Gastroesophageal sphincter (tissue), 4 donors: ENCODE data around the gene SCT. TPM values are rescaled to one million over a fixed set of nuclear protein-coding genes. Genes with fewer than 3 reads are reported as not detected.

Experiments
- ATAC-seq: fragments of 150-250 bp; one replicate; pipeline ENCODE4 v1.9.1; 2016; ENCODE audit warnings: mild to moderate bottlenecking, moderate library complexity
- H3K27ac ChIP-seq, 4 donors: fragments of 200-600 bp; sonication (generic) in 3 of 4; 1 replicate in 3 of 4; 2 replicates in 1 of 4; pipeline ENCODE4 v1.5.1; 2016 to 2019
- H3K27me3 ChIP-seq: fragments of 200-600 bp; sonication (generic); one replicate; pipeline ENCODE4 v1.5.1; 2019
- H3K36me3 ChIP-seq, 2 donors: fragments of 200-600 bp; sonication (generic); one replicate each; pipeline ENCODE4 v1.5.1; 2019; ENCODE audit warnings: control low read depth in 1 of 2
- H3K4me1 ChIP-seq, 3 donors: fragments of 200-600 bp; sonication (generic); 1 replicate in 2 of 3; 2 replicates in 1 of 3; pipeline ENCODE4 v1.5.1; 2016 to 2019; ENCODE audit warnings: control low read depth in 2 of 3
- H3K4me3 ChIP-seq, 2 donors: fragments of 200-600 bp; sonication (generic); one replicate each; pipeline ENCODE4 v1.5.1; 2019; ENCODE audit warnings: mild to moderate bottlenecking in 1 of 2, moderate library complexity in 1 of 2
- H3K9me3 ChIP-seq, 3 donors: fragments of 200-600 bp; sonication (generic); one replicate each; pipeline ENCODE4 v1.5.1; 2017 to 2019; ENCODE audit warnings: control low read depth in 2 of 3
- CTCF ChIP-seq, 4 experiments: fragments of 200-600 bp in 2 of 4; fragments of 450-650 bp in 2 of 4; sonication (generic) in 1 of 4; IDR thresholded peaks; one replicate each; pipeline ENCODE4 v1.5.1; 2017 to 2019; ENCODE audit warnings: antibody characterized with exemption in 4 of 4, mild to moderate bottlenecking in 2 of 4, moderate library complexity in 2 of 4
- EP300 ChIP-seq: sonication (generic); formaldehyde crosslinking; IDR thresholded peaks from one replicate; pipeline ENCODE4 v1.6.1; 2017; ENCODE audit warnings: antibody characterized with exemption, mild to moderate bottlenecking
- POLR2A ChIP-seq, 2 donors: fragments of 450-650 bp; IDR thresholded peaks; one replicate each; pipeline ENCODE4 v1.6.1; 2017; ENCODE audit warnings: antibody characterized with exemption in 2 of 2, mild to moderate bottlenecking in 2 of 2, moderate library complexity in 1 of 2
- POLR2AphosphoS5 ChIP-seq: sonication (generic); formaldehyde crosslinking; IDR thresholded peaks from one replicate; pipeline ENCODE4 v1.6.1; 2017; ENCODE audit warnings: antibody characterized with exemption
- WGBS, 2 donors: methylation state at CpG; one replicate each; pipeline ENCODE4 v1.1.5; 2018; ENCODE audit warnings: low coverage in 1 of 2; 5-methylcytosine and 5-hydroxymethylcytosine counted together
- total RNA-seq, 4 donors: library from RNA; depleted of rRNA; stranded (reverse); fragments of >200 nt; gene quantifications; one replicate each; pipeline ENCODE4 v1.1.0, GENCODE V29; 2016

The SCT gene
- total RNA-seq, 4 donors from 2014 or later, result not detected

DNA sequence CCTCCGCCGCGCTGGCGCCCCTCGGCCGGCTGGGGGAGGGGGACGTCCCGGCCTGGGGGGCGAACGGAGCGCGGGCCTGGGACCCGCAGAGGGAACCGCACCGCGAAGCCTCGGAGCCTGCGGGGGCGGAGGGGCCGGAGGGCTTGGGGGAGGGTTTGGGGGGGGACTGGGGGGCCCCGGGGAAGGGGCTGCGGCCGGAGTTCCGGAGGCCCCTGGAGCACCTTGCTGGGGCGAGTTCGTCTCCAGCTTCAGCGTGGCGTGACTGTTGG is 261 bp upstream of the SCT start:
- Histone ChIP-seq H3K27me3 (peaks cover 28% of the 10 kb centered on the region), H3K4me1 (peaks cover 0 to 37% (median 0%) of the 10 kb centered on the region in 3 donors), H3K27ac (no peak overlapping the region), H3K36me3 (peaks cover 0 to 20% of the 10 kb centered on the region in 2 donors), H3K4me3 (peak overlapping the region in 1 of 2 donors; percentile 16), H3K9me3 (no peaks in the 10 kb centered on the region)
- 63% methylated on average over 4 of the region's 28 CpGs; no CpG with 5 or more reads in 1 of the 2 donors for WGBS, 2 donors
- TF ChIP-seq POLR2AphosphoS5 (no peak), EP300 (no peak), POLR2A (IDR thresholded peaks at IDR 0.05) (no peak), CTCF (IDR thresholded peaks at IDR 0.05) (no peak)
- no peak for ATAC-seq

- Histone ChIP-seq H3K4me1 (peaks cover 0 to 37% (median 0%) of the 10 kb centered on the region in 3 donors), H3K27ac (no peak overlapping the region), H3K36me3 (peaks cover 0 to 28% of the 10 kb centered on the region in 2 donors), H3K27me3 (peaks cover 28% of the 10 kb centered on the region), H3K4me3 (no peak overlapping the region), H3K9me3 (no peaks in the 10 kb centered on the region)
- WGBS, 2 donors, result 58% methylated on average over 2 of the region's 22 CpGs; no CpG with 5 or more reads in 1 of the 2 donors
- TF ChIP-seq POLR2A (IDR thresholded peaks at IDR 0.05) (no peak), POLR2AphosphoS5 (no peak), CTCF (IDR thresholded peaks at IDR 0.05) (no peak), EP300 (no peak)
- no peak for ATAC-seq
These were observed 1.2 kb downstream of the SCT start for GRCh38 chr11:625636-626268.

- no peak for ATAC-seq
- no peak within 1 kb of the TSS for H3K4me3 ChIP-seq
- no CpG with 5 or more reads among the region's 33 CpGs for WGBS, 2 donors
These were observed 2.0 kb downstream of the SCT start, which contains the start of gene CDHR5 for GRCh38 chr11:624705-625635. TSS of gene CDHR5 (minus strand) at chr11:624955. CDS start at chr11:624902, 53 bp downstream.

GRCh38 chr11:623999-624704 is 2.8 kb downstream of the SCT start:
- H3K27ac ChIP-seq, result no peak overlapping the region
- TF ChIP-seq EP300, result no peak
- TF ChIP-seq POLR2A (IDR thresholded peaks at IDR 0.05), result no peak
- no peak for TF ChIP-seq CTCF (IDR thresholded peaks at IDR 0.05)
- no peak for TF ChIP-seq POLR2AphosphoS5
- no peaks in the 10 kb centered on the region for H3K9me3 ChIP-seq
- peaks cover 28% of the 10 kb centered on the region for H3K27me3 ChIP-seq
- H3K36me3 ChIP-seq, result peaks cover 0 to 40% of the 10 kb centered on the region in 2 donors
- no peak overlapping the region for H3K4me3 ChIP-seq
- WGBS, 2 donors, result 57 to 81% methylated on average over 3 to 11 of the region's 25 CpGs
- no peak for ATAC-seq
- peaks cover 0 to 27% (median 0%) of the 10 kb centered on the region in 3 donors for H3K4me1 ChIP-seq

More at GRCh38 chr11:624705-625635, 2.0 kb downstream of the SCT start, which contains the start of gene CDHR5:
- no peak for TF ChIP-seq EP300
- TF ChIP-seq POLR2A (IDR thresholded peaks at IDR 0.05), result no peak
- TF ChIP-seq CTCF (IDR thresholded peaks at IDR 0.05), result no peak
- Histone ChIP-seq H3K9me3 (no peaks in the 10 kb centered on the region), H3K4me1 (peaks cover 0 to 36% (median 0%) of the 10 kb centered on the region in 3 donors), H3K27me3 (peaks cover 28% of the 10 kb centered on the region), H3K27ac (no peak within 1 kb of the TSS), H3K36me3 (peaks cover 0 to 33% of the 10 kb centered on the region in 2 donors)
